Activated CD4-positive, alpha-beta T cell treated with anti-CD3 and anti-CD28 coated beads for 24 hours (primary cell): Measurements from ENCODE around the gene STUM.

Experiments
- DNase-seq, 2 donors: peaks; one replicate each; pipeline ENCODE4 v3.0.0-alpha.2; 2020; ENCODE audit warnings: low read depth in 2 of 2

Gene STUM

GRCh38 chr1:226560243-226560642 lies 11.7 kb downstream of the STUM start:
- DNase-seq = no peak

- no peak for DNase-seq
Measured at GRCh38 chr1:226562989-226563388, 14.4 kb downstream of the STUM start.

GRCh38 chr1:226563666-226564065 lies 15.1 kb downstream of the STUM start:
- no peak for DNase-seq

GRCh38 chr1:226565476-226565875 lies 16.9 kb downstream of the STUM start:
- DNase-seq = no peak

GRCh38 chr1:226566234-226566633 lies 17.7 kb downstream of the STUM start:
- no peak for DNase-seq

- no peak for DNase-seq
Measured at GRCh38 chr1:226566760-226567159, 18.2 kb downstream of the STUM start.

- DNase-seq = no peak
Measured at GRCh38 chr1:226568077-226568831, 19.7 kb downstream of the STUM start.

- no peak for DNase-seq
Measured at GRCh38 chr1:226568975-226569741, 20.6 kb downstream of the STUM start.

GRCh38 chr1:226569879-226570547 lies 21.4 kb downstream of the STUM start:
- no peak for DNase-seq

- DNase-seq = no peak
Measured at GRCh38 chr1:226571893-226572292, 23.3 kb downstream of the STUM start.

GRCh38 chr1:226572325-226572726 lies 23.8 kb downstream of the STUM start:
- DNase-seq = no peak

GRCh38 chr1:226574044-226574443 lies 25.5 kb downstream of the STUM start:
- DNase-seq = no peak

- no peak for DNase-seq
Measured at GRCh38 chr1:226574591-226575435, 26.2 kb downstream of the STUM start.

GRCh38 chr1:226575436-226575720 lies 26.8 kb downstream of the STUM start:
- DNase-seq = no peak

GRCh38 chr1:226575739-226576378 lies 27.3 kb downstream of the STUM start:
- DNase-seq = no peak

GRCh38 chr1:226576601-226577000 lies 28.0 kb downstream of the STUM start:
- DNase-seq = no peak

- DNase-seq = no peak
Measured at GRCh38 chr1:226577401-226578180, 29.0 kb downstream of the STUM start.

- no peak for DNase-seq
Measured at GRCh38 chr1:226578946-226579578, 30.5 kb downstream of the STUM start.

- no peak for DNase-seq
Measured at GRCh38 chr1:226579781-226580323, 31.3 kb downstream of the STUM start.
